ENCODE measurements around the gene DHFR2.

DHFR2 gene

DNA sequence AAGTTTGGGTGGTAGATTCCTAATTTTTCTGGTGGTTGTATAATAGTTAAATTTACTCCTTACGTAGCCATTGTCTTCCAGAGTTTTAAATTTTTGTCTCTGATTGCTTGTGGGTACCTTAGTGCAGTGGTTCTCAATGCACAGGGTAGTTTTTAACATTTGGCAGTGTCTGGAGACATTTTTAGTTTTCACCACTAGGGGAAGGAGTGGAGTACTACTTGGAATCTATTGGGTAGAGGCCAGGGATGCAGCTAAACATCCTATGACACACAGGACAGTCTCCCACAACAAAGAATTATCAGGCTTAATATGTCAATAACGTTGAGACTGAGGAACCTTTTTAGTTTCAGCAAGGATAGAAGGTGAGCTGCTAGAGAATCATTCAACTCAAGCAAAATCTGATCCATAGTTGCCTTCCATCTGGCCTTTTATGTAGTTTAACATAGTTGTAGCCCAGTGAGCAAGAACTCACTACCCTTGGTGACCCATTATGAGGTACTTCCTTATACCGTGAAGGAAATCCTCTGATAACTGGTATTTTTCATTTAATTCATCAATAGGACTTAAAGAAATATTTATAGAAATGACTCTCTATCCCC lies 25.7 kb downstream of the DHFR2 start:
- no peak overlapping the region for H2AFZ ChIP-seq (ENCODE audit: low read depth, low read length)
- H3K36me3 ChIP-seq (replicated peaks; ENCODE audit: low read depth, low read length): no peaks in the 10 kb centered on the region
- no peaks in the 10 kb centered on the region for H3K9me3 ChIP-seq (ENCODE audit: insufficient read depth, low read length)
- no peak overlapping the region for H3K27ac ChIP-seq (ENCODE audit: low read length)
- H3K9ac ChIP-seq (ENCODE audit: low read length): no peak overlapping the region
- no peaks in the 10 kb centered on the region for H3K79me2 ChIP-seq (ENCODE audit: low read length)
- no peaks in the 10 kb centered on the region for H4K20me1 ChIP-seq (ENCODE audit: insufficient read depth, low read length)
- no peaks in the 10 kb centered on the region for H3K27me3 ChIP-seq (ENCODE audit: low read depth, low read length)
- H3K4me1 ChIP-seq (ENCODE audit: low read length): no peaks in the 10 kb centered on the region
- no peak overlapping the region for H3K4me2 ChIP-seq (ENCODE audit: low read length)
- TF ChIP-seq EZH2phosphoT487 (IDR thresholded peaks at IDR 0.05; ENCODE audit: low read depth): no peak
- TF ChIP-seq, protein P1, sequence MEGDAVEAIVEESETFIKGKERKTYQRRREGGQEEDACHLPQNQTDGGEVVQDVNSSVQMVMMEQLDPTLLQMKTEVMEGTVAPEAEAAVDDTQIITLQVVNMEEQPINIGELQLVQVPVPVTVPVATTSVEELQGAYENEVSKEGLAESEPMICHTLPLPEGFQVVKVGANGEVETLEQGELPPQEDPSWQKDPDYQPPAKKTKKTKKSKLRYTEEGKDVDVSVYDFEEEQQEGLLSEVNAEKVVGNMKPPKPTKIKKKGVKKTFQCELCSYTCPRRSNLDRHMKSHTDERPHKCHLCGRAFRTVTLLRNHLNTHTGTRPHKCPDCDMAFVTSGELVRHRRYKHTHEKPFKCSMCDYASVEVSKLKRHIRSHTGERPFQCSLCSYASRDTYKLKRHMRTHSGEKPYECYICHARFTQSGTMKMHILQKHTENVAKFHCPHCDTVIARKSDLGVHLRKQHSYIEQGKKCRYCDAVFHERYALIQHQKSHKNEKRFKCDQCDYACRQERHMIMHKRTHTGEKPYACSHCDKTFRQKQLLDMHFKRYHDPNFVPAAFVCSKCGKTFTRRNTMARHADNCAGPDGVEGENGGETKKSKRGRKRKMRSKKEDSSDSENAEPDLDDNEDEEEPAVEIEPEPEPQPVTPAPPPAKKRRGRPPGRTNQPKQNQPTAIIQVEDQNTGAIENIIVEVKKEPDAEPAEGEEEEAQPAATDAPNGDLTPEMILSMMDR (IDR thresholded peaks at IDR 0.05; ENCODE audit: low read depth, low read length): peak; percentile 45
- no peak overlapping the region for H3K4me3 ChIP-seq (ENCODE audit: low read length)

- H3K4me1 ChIP-seq (ENCODE audit: low read length): no peaks in the 10 kb centered on the region
- TF ChIP-seq, protein P1 (IDR thresholded peaks at IDR 0.05; ENCODE audit: low read depth, low read length): no peak
- no peak for TF ChIP-seq EZH2phosphoT487 (IDR thresholded peaks at IDR 0.05; ENCODE audit: low read depth)
- no peaks in the 10 kb centered on the region for H3K27me3 ChIP-seq (ENCODE audit: low read depth, low read length)
- H2AFZ ChIP-seq (ENCODE audit: low read depth, low read length): no peak within 1 kb of the TSS
- no peak within 1 kb of the TSS for H3K27ac ChIP-seq (ENCODE audit: low read length)
- H3K4me3 ChIP-seq (ENCODE audit: low read length): no peak within 1 kb of the TSS
- no peak within 1 kb of the TSS for H3K4me2 ChIP-seq (ENCODE audit: low read length)
- no peaks in the 10 kb centered on the region for H4K20me1 ChIP-seq (ENCODE audit: insufficient read depth, low read length)
- H3K79me2 ChIP-seq (ENCODE audit: low read length): no peaks in the 10 kb centered on the region
- no peak within 1 kb of the TSS for H3K9ac ChIP-seq (ENCODE audit: low read length)
- H3K9me3 ChIP-seq (ENCODE audit: insufficient read depth, low read length): no peaks in the 10 kb centered on the region
- H3K36me3 ChIP-seq (replicated peaks; ENCODE audit: low read depth, low read length): no peaks in the 10 kb centered on the region
Observed at GRCh38 chr3:94028093-94028837, 34.5 kb downstream of the DHFR2 start, which contains the start of gene STX19. STX19 (minus strand) TSS chr3:94028597; CDS start chr3:94015269, 13,328 bp downstream.

- Histone ChIP-seq H3K4me3 (ENCODE audit: low read length) (no peak overlapping the region), H3K27me3 (ENCODE audit: low read depth, low read length) (no peaks in the 10 kb centered on the region)
- TF ChIP-seq EZH2phosphoT487 (IDR thresholded peaks at IDR 0.05; ENCODE audit: low read depth): no peak
- TF ChIP-seq, protein P1 (IDR thresholded peaks at IDR 0.05; ENCODE audit: low read depth, low read length): no peak
Observed at GRCh38 chr3:94026623-94027022, 36.1 kb downstream of the DHFR2 start.

GRCh38 chr3:94024385-94024784 lies 38.3 kb downstream of the DHFR2 start:
- no peaks in the 10 kb centered on the region for H4K20me1 ChIP-seq (ENCODE audit: insufficient read depth, low read length)
- TF ChIP-seq EZH2phosphoT487 (IDR thresholded peaks at IDR 0.05; ENCODE audit: low read depth): no peak
- TF ChIP-seq, protein P1 (IDR thresholded peaks at IDR 0.05; ENCODE audit: low read depth, low read length): no peak
- no peak overlapping the region for H2AFZ ChIP-seq (ENCODE audit: low read depth, low read length)
- no peaks in the 10 kb centered on the region for H3K36me3 ChIP-seq (replicated peaks; ENCODE audit: low read depth, low read length)
- H3K4me2 ChIP-seq (ENCODE audit: low read length): no peak overlapping the region
- no peak overlapping the region for H3K4me3 ChIP-seq (ENCODE audit: low read length)
- no peak overlapping the region for H3K27ac ChIP-seq (ENCODE audit: low read length)
- H3K4me1 ChIP-seq (ENCODE audit: low read length): no peaks in the 10 kb centered on the region
- H3K27me3 ChIP-seq (ENCODE audit: low read depth, low read length): no peaks in the 10 kb centered on the region
- H3K79me2 ChIP-seq (ENCODE audit: low read length): no peaks in the 10 kb centered on the region
- H3K9me3 ChIP-seq (ENCODE audit: insufficient read depth, low read length): no peaks in the 10 kb centered on the region
- no peak overlapping the region for H3K9ac ChIP-seq (ENCODE audit: low read length)

More at GRCh38 chr3:94026623-94027022, 36.1 kb downstream of the DHFR2 start:
- Histone ChIP-seq H2AFZ (ENCODE audit: low read depth, low read length) (no peak overlapping the region), H3K27ac (ENCODE audit: low read length) (no peak overlapping the region), H3K4me2 (ENCODE audit: low read length) (no peak overlapping the region), H3K36me3 (replicated peaks; ENCODE audit: low read depth, low read length) (no peaks in the 10 kb centered on the region), H4K20me1 (ENCODE audit: insufficient read depth, low read length) (no peaks in the 10 kb centered on the region), H3K79me2 (ENCODE audit: low read length) (no peaks in the 10 kb centered on the region), H3K9me3 (ENCODE audit: insufficient read depth, low read length) (no peaks in the 10 kb centered on the region), H3K4me1 (ENCODE audit: low read length) (no peaks in the 10 kb centered on the region), H3K9ac (ENCODE audit: low read length) (no peak overlapping the region)

All from OCI-LY3 (cell line).